Inferior parietal cortex (tissue), 1 donor: ENCODE data around the gene TCEANC2.
"Not testable (repeated sequence)": the region's sequence is repeated elsewhere in the genome, so short reads cannot be mapped to it uniquely, and the experiment has no call there.

ENCODE experiments used
- DNase-seq: peaks from one replicate; pipeline ENCODE4 v3.0.0-alpha.2; 2016; ENCODE audit errors: extremely low spot score

The TCEANC2 gene

GRCh38 chr1:54086754-54087153 lies 33.3 kb downstream of the TCEANC2 start:
- DNase-seq: no peak

- no peak for DNase-seq
These were observed 35.0 kb downstream of the TCEANC2 start for GRCh38 chr1:54088385-54088784.

GRCh38 chr1:54091666-54092065 lies 38.3 kb downstream of the TCEANC2 start:
- DNase-seq: no peak

GRCh38 chr1:54094001-54094729 lies 40.8 kb downstream of the TCEANC2 start:
- DNase-seq: no peak

- DNase-seq: not testable (repeated sequence)
These were observed 41.3 kb downstream of the TCEANC2 start for GRCh38 chr1:54094730-54095105.

- DNase-seq: no peak
These were observed 42.3 kb downstream of the TCEANC2 start for GRCh38 chr1:54095546-54096226.

GRCh38 chr1:54096227-54096876 lies 42.9 kb downstream of the TCEANC2 start:
- no peak for DNase-seq

GRCh38 chr1:54096877-54097240 lies 43.5 kb downstream of the TCEANC2 start:
- no peak for DNase-seq

GRCh38 chr1:54099061-54099610 lies 45.7 kb downstream of the TCEANC2 start:
- peak; percentile 31 for DNase-seq

GRCh38 chr1:54100500-54100899 lies 47.1 kb downstream of the TCEANC2 start:
- DNase-seq: no peak

GRCh38 chr1:54103414-54103813 lies 50.0 kb downstream of the TCEANC2 start:
- DNase-seq: no peak

- DNase-seq: not testable (repeated sequence)
These were observed 51.2 kb downstream of the TCEANC2 start for GRCh38 chr1:54104613-54105012.

GRCh38 chr1:54105080-54105479 lies 51.7 kb downstream of the TCEANC2 start:
- DNase-seq: no peak

GRCh38 chr1:54105736-54106269 lies 52.4 kb downstream of the TCEANC2 start:
- DNase-seq: no peak

- no peak for DNase-seq
These were observed 53.7 kb downstream of the TCEANC2 start for GRCh38 chr1:54107131-54107530.

GRCh38 chr1:54108156-54108555 lies 54.7 kb downstream of the TCEANC2 start:
- DNase-seq: no peak

GRCh38 chr1:54109129-54110090 lies 56.0 kb downstream of the TCEANC2 start:
- no peak for DNase-seq

- peak; percentile 32 for DNase-seq
These were observed 57.6 kb downstream of the TCEANC2 start for GRCh38 chr1:54110996-54111395.

GRCh38 chr1:54111624-54112023 lies 58.2 kb downstream of the TCEANC2 start:
- no peak for DNase-seq

GRCh38 chr1:54112027-54112426 lies 58.6 kb downstream of the TCEANC2 start:
- no peak for DNase-seq

- DNase-seq: no peak
These were observed 59.4 kb downstream of the TCEANC2 start for GRCh38 chr1:54112705-54113368.
